NB4 (cell line): ENCODE results near the gene TTC19.
A peak's percentile ranks its signal among the peaks of the same experiment; 100 is the strongest.

Source experiments
- DNase-seq: peaks from one replicate; pipeline ENCODE4 v3.0.0; 2010; ENCODE audit warnings: low read depth
- H3K4me3 ChIP-seq: one replicate; pipeline ENCODE4 v1.5.1; 2011; ENCODE audit warnings: mild to moderate bottlenecking, low read depth, low read length, moderate library complexity
- MYC ChIP-seq: IDR thresholded peaks from 2 replicates; pipeline ENCODE4 v1.6.1; 2011; ENCODE audit warnings: low read depth, low read length
- POLR2A ChIP-seq: IDR thresholded peaks from 2 replicates; pipeline ENCODE4 v1.6.1; 2011; ENCODE audit warnings: mild to moderate bottlenecking; ENCODE audit not compliant: insufficient read length; ENCODE audit errors: extremely low read depth
- TF ChIP-seq, protein P1 (sequence below): IDR thresholded peaks from 2 replicates; pipeline ENCODE4 v1.6.1; 2011; ENCODE audit warnings: low read depth, low read length
- TF ChIP-seq, protein P2 (sequence below): IDR thresholded peaks from one replicate; pipeline ENCODE4 v1.5.1; 2012; ENCODE audit warnings: low read depth, low read length

The TTC19 gene

DNA sequence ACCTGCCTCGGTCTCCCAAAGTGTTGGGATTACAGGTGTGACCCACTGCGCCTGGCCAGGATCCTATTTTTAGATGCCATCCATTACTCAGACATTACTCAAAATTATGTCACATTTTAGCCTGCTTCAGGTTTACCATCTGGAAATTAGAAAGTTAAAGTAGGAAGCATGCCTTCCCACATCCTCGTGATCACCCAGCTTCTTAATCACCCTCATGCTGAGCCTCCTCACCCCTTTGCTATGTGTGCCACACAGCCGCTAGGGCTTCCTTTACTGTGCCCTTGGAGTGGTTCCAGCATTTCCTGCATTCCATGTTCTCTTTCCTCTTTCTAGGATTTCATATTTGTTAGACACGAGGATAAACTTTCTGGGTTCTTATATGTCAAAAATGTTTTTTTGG, 45.4 kb upstream of the TTC19 start:
- no peak for DNase-seq
- TF ChIP-seq, protein P1, sequence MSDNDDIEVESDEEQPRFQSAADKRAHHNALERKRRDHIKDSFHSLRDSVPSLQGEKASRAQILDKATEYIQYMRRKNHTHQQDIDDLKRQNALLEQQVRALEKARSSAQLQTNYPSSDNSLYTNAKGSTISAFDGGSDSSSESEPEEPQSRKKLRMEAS, result no peak
- TF ChIP-seq, protein P2, sequence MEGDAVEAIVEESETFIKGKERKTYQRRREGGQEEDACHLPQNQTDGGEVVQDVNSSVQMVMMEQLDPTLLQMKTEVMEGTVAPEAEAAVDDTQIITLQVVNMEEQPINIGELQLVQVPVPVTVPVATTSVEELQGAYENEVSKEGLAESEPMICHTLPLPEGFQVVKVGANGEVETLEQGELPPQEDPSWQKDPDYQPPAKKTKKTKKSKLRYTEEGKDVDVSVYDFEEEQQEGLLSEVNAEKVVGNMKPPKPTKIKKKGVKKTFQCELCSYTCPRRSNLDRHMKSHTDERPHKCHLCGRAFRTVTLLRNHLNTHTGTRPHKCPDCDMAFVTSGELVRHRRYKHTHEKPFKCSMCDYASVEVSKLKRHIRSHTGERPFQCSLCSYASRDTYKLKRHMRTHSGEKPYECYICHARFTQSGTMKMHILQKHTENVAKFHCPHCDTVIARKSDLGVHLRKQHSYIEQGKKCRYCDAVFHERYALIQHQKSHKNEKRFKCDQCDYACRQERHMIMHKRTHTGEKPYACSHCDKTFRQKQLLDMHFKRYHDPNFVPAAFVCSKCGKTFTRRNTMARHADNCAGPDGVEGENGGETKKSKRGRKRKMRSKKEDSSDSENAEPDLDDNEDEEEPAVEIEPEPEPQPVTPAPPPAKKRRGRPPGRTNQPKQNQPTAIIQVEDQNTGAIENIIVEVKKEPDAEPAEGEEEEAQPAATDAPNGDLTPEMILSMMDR, result no peak
- TF ChIP-seq MYC (no peak), POLR2A (no peak)
- no peak overlapping the region for H3K4me3 ChIP-seq

DNA sequence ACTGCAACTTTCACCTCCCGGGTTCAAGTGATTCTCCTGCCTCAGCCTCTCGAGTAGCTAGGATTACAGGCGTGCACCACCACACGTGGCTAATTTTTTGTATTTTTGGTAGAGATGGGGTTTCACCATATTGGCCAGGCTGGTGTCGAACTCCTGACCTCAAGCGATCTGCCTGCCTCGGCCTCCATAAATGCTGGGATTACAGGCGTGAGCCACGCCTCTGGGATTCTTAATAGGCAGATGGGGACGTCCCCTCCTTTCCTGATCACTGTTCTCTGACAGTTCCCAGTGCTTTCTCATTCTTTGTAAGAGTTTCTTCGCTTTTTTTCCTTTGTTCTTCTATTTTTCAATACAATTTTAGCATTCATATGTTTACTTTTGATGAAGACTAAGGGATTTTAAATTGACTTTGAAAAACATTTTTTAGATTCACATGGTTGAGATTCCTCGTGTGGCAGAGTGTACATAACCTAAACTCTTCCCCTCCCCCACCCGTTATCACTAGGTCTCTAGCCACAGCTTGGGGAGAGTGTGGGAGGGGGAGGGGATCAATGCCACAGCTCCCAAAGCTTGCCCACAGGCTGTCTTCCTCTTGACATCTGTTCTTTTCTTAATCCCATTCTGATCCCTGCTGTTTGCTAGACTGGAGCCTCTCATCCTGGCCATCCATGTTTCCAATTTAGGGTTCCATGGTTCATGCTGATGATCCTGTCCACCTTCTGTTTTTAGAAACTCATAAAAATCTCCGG, 43.7 kb upstream of the TTC19 start:
- H3K4me3 ChIP-seq, result no peak overlapping the region
- TF ChIP-seq POLR2A, result no peak
- TF ChIP-seq, protein P2, result no peak
- TF ChIP-seq, protein P1, result no peak
- no peak for TF ChIP-seq MYC
- peak; percentile 72 for DNase-seq

DNA sequence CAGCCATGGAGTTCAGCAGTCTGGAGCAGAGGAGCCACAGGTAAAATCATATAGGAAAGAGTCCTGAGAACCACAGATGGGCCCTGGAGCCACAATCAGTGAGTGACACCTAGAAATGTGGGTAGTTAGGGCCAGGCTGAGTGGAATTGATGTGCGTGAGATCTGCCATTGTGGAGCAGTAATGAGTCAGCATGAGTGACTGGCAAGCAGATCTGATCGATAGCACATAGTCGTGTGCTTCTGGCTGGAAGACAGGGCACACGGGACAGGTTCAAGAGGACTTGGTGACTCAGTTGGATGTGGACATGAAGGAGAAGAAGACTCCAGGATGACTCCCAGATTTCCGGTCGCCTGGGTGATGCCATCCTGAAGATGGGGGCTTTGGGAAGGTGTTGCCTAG, 42.4 kb upstream of the TTC19 start:
- peak; percentile 26 for DNase-seq
- TF ChIP-seq, protein P2, result no peak
- TF ChIP-seq MYC (no peak), POLR2A (no peak)
- TF ChIP-seq, protein P1, result no peak
- H3K4me3 ChIP-seq, result no peak overlapping the region

DNA sequence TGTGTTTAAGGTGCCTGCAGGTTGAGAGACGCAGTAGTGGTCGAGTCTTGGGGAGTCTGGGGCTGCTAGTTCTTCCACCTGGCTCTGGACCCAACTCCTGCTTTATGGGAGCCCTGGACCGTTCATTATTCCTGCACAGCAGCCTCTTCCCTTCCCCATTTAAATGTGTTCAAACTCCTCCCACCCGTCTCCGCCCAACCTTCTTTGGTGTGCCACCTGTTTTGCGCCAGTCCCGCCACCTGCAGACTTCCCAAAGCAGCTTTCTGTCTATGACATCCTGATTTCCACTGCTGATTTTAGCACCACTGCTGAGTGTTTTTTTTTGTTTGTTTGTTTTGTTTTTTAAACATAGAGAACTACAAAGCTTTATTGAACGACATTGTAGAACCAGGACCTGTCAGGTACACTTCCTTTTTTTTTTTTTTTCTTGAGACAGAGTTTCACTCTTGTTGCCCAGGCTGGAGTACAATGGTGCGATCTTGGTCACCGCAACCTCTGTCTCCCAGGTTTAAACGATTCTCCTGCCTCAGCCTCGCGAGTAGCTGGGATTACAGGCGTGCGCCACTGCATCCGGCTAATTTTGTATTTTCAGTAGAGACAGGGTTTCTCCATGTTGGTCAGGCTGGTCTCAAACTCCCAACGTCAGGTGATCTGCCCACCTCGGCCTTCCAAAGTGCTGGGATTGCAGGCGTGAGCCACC, 41.9 kb upstream of the TTC19 start:
- TF ChIP-seq POLR2A (no peak), MYC (no peak)
- TF ChIP-seq, protein P2, result no peak
- TF ChIP-seq, protein P1, result no peak
- DNase-seq, result no peak
- no peak overlapping the region for H3K4me3 ChIP-seq

DNA sequence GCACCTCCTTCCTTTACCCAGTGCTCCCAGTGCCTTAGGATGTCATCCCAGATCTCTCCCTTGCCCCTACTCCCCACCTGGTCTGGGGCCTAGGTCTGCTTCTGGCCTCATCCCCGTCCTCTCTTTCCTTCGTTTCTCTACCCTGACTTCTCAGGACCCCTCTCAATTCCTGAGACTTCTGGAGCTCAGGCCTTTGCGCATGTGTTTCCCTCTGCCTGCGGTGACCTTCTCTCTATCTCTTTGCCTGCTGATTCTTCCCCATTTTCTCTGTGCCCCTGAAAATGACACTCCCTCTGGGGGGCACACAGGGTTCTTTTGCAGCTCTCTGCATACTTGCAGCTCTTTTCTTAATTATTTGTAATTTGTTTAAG, 41.2 kb upstream of the TTC19 start:
- DNase-seq, result no peak
- TF ChIP-seq, protein P2, result no peak
- TF ChIP-seq, protein P1, result no peak
- TF ChIP-seq POLR2A (no peak), MYC (no peak)
- no peak overlapping the region for H3K4me3 ChIP-seq
